GM18508 (cell line): ENCODE measurements around the gene TMEM41A.

Source experiments
- ATAC-seq: cut with Tn5 transposase; IDR thresholded peaks from one replicate; pipeline ENCODE4 v1.9.1; 2021; ENCODE audit warnings: moderate number of reproducible peaks; ENCODE audit not compliant: insufficient read depth, unreplicated experiment

Gene TMEM41A

DNA sequence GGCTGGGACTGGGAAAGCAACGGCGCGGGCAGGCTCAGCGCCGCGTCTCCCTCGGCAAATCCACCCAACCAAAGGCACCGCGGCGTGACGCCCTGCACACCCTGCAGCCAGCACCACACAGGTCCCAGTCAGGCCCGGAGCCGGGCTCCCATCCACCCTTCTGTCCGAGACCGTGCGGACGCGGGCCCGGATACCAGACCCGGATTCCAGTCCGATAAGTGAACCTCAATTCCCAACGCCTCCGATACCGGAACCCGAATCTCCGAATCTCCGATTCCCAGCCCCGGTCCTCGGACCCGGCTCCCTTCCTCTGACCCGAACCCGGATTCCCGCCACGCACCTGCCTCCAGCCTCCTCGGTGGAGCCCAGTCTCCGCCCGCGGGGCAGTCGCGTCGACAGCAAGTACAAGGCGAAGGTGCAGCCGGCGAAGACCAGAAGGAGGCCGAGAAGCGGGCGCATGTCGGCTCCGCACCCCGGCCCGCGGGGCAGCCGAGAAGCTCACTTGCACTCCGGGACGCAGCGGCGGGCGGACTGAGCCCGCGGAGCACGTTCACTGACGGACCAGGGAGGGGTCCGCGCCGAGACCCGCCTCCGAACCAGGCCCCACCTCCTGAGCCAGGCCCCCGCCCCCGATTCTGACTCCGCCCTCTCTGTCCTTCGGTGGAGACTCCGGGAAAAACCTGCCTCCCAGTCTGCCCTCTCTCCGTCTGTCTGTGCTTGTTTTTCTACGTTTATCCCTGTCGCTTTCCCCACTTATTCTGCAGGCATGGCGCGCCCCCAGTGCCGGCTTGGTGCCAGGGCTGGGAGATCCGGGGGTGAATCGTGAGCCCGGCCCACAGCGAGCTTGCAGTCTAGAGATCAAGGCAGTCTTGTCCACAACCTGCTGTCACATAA lies at the start of gene TMEM41A:
Gene TMEM41A (minus strand): TSS at position 533 of the 894 bp plus-strand sequence. CDS start 74 bp downstream, at position 459.
- peak; percentile 75 for ATAC-seq

DNA sequence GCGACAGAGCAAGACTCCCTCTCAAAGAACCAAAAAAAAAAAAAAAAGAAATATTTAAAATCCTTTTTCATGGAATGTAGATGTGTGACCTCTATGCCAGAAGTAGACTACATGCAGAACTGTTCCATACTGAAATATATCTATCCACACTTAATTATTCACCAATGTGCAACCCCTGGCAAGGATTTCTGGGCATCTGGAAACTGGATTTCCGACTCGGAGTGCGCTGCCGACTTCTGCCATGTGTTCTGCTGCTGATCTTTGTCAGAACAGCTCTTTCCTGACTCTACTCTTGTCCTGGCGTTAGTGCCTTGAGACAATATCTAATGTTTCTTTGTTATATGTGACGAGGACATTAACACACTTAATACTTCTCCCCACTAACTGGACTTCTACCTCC lies 41.9 kb upstream of the TMEM41A start:
- no peak for ATAC-seq

DNA sequence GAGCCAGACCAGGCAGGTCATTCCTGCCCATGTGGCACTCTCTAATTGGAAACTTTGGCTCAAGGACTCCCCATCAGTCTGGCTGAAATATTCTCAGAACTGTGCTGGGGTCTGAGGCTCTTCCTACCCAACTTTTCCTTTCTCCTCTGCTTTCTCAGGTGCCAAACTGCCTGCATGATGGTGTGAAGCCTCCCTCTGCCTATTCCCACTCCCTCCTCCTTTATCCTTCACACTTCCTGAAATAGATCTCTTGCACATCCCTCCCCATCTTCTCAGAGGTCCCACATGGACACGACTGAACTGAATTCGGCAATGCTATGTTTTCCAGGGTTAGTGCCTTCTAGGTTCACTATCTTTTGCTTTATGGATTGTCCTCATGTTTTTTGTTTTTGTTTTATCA lies 41.1 kb upstream of the TMEM41A start:
- no peak for ATAC-seq

DNA sequence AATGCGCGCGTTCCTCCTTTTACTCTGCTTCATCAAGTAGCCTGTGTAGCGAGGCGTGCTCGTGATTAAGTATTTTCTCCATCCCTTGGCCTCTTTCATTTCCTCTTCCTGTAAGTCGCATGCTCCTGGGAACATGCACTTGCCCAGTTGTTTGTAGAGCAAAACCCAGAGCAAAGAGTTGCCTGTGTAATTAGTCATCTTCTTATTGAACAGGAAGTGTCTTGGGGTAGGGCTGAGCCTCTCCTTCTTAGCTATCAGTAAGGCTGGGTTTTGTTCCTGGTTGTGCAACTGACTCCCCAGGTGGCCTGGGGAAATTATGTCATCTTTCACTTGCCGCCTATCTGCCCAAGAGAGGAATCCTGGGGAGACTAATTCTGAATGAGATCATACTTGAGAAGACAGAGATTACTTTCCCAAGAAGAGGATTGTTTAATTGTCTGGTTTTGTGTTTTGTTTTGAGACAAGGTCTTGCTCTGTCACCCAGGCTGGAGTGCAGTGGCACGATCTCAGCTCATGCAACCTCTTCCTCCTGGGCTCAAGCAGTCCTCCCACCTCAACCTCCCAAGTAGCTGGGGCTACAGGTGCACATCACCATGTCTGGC lies 38.6 kb upstream of the TMEM41A start:
- peak; percentile 97 for ATAC-seq

DNA sequence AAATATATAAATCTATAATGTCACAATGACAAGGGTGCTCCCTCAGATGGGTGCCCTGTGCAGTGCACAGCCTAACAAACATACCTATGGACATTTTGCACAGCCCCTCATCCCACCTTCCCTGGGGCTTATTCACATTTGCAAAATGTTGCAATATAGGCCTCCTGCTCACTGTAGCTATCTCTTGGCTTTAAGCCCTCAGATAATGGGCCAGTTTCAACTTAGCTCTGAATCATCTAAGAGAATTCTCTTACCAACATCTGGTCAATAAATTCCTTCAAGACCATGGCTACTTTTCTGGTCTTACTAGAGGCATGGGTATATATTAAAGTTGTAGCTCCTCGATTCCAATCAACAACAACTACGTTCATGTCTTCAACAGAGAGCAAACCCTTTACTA lies 35.7 kb upstream of the TMEM41A start:
- ATAC-seq = no peak

DNA sequence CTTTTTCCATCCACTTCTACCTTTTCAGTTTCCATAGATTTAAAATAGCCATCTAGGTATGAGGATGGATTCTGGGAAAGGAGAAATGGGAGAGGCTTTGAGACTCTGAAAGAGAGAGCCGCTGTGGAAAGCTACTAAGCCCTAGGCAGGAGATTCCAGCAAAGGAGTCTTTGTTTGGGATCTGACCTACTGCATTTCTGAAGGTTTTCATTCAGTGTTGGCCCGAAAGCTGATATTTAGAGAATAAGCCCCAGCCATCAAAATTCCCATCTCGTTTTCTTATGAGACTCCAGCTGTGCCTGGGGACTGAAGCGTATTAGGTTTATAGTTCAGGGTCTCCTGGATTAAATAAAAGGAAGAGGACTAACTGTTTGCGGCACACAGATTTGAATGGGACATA lies 34.1 kb upstream of the TMEM41A start:
- no peak for ATAC-seq

DNA sequence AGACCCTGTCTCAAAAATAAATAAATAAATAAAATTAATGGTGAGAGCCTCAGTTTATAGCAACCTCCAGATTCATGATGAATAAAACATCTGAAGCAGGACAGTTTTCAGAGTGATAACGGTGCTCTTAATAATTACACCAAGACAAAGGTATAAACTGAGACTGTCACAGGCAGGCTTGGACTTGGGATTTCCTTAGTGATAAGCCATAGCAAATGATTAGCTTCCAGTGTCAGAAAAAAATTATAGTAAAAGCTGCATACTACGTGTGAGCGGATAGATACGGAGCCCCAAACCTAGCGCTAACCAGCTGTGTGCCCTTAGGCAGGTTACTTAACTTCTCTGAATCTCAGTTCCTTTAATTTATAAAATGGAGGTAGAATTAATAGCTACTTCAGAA lies 32.0 kb upstream of the TMEM41A start:
- no peak for ATAC-seq

DNA sequence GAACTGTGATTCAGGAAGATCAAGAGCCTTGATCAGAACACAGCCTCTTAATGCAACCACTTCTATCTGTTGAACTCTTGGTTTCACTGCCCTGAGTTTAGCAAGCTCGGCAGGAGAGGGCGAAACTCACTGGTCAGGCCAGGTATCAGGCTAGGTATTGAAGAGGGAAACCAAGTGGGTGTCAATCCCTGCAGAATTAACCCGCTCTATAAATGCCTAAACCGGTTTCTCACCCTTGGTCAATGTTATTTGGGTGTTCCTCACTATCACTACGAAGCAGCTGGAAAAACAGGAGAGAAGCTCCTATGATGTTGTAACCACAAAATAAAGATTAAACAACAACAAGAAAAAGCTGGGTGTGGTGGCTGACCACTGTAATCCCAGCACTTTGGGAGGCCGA lies 29.7 kb upstream of the TMEM41A start:
- no peak for ATAC-seq

DNA sequence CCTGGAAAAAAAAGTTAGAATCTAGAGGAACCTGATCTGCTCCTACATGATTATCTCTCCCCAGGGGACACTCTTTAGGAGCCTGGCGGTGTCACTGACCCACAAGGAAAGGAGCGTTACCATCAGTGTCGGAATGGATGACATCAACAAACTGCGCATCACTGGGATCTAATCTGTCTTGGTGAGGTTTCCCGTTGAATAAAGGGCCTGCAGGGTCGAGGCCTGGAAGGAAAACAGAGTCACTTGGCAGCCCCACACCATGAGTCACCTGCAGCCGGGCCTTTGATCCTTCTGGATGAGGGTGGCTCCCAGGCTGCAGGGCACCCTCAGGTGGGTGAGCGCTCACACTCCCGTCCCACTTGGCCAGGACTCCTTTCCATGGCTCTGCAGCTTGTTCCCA lies 28.5 kb upstream of the TMEM41A start:
- no peak for ATAC-seq

DNA sequence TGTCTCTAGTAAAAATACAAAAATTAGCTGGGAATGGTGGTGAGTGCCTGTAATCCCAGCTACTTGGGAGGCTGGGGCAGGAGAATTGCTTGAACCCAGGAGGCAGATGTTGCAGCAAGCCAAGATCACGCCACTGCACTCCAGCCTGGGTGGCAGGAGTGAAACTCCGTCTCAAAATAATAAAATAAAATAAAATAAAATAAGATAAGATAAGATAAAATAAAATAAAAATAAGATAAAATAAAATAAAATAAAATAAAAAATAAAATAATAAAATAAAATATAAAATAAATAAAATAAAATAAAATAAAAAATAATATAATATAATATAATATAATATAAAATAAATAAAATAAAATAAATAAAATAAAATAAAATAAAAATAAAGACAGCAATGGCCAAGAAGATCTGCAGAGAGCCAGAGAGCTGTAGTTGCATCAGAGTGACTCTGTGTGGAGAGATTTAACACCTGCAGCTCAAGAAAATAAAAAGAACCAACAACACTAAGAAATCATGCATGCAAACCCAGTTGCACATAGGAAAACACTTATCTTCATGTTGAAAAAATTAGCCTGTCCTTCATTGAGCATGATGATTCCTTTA lies 27.6 kb upstream of the TMEM41A start:
- no peak for ATAC-seq

DNA sequence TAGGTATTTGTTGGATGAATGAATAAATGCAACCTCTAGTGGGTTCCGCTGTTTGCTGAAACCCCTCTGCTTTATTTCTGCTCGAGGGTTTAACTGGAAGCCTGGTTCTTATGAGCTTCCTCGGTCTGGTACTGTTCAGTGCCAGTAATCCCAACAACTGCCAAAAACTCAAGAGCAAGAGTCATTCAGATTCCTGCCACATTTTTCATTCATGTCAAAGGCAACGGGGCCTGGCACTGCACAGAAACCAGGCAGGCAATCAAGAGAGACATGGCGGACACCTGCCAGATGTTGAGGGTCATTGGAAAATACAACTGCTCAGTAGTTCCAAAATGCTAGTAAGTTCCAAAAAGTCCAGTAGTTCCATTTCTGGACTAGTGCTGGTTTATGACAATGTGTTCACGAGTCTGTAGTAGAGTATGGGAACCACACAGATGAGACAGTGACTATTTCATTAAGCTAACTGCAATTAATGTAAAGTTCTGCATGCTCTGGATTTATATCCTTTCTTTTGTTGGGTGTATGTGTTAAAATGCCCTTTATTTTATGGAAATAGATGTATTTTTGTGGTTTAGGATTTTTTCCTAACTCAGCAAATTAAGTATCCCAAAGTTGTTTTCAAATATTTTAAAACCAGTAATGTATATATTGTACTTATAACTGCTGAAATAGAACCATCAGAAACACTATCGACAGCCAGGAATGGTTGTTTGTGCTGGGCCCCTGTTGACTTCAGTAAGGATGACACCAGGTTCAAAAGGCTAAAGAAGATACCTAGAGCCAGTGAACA lies 22.7 kb upstream of the TMEM41A start:
- ATAC-seq = no peak

DNA sequence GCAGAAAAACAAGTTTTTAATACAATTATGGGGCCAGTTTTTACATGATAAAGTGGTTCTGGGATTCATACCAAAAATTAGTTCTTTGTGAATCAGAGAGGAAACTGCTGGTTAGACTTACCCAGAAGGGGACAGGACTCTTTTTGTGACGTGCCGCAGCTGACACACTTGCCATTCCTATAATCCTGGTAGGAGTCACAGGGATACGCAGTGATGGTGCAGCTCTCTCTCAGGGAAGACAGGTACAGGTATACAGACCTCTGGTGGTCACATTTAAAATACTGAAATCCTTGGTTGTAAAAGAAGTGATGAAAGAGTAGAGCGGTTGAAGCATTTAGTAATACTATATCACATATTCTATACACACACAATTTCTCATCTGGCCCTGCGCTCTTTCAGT lies 20.2 kb upstream of the TMEM41A start:
- no peak for ATAC-seq

DNA sequence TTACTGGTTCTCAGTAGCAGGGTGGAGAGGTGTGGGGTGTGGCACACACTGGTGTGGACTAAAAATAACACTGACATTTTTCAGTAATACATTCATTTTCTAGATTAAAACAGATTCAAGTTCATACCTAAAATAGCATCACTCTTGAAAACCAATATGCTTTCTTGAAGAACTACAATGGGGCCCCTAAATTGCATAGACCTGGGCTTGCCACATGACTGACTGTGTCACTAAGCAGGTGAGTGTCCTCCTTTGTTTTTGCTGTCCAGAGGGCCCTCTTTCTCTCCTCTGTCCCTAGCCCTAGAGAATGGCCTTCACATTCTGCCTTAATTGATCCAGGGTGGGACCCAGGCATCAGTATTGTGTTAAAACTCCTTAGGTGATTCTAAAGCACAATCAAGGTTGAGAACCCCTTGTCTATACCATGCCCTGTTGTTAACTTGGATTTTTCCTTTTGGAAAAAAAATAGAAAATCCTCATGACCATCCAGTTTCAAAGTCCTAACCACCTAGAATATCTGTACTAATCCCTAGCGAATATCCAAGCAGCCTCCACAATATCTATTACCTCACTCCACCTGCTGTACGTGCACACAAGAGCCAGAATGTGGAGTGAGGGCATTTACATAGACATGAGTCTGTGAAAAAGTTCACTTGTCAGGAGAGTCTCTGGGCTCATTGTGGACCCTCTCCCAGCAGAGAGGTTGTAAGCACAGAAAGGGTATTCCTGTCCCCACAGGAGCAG lies 18.7 kb upstream of the TMEM41A start:
- ATAC-seq = no peak

DNA sequence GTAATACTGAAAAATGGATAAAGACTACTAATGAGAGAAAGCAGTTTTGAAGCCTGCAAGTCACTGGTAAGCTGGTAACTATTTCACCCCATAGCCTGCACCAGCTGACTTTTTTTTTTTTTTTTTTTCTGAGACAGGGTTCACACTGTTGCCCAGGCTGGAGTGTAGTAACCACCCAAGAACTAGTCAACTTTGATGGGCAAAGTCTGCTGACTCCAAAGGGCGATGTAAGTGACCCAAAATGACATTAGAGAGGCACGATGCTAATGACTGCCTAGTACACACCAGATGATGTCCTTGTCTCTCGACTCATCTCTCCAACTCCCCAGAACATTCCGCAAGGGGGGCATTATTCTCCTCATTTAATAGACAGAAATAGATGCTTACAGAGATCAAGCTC lies 12.9 kb upstream of the TMEM41A start:
- ATAC-seq = no peak

DNA sequence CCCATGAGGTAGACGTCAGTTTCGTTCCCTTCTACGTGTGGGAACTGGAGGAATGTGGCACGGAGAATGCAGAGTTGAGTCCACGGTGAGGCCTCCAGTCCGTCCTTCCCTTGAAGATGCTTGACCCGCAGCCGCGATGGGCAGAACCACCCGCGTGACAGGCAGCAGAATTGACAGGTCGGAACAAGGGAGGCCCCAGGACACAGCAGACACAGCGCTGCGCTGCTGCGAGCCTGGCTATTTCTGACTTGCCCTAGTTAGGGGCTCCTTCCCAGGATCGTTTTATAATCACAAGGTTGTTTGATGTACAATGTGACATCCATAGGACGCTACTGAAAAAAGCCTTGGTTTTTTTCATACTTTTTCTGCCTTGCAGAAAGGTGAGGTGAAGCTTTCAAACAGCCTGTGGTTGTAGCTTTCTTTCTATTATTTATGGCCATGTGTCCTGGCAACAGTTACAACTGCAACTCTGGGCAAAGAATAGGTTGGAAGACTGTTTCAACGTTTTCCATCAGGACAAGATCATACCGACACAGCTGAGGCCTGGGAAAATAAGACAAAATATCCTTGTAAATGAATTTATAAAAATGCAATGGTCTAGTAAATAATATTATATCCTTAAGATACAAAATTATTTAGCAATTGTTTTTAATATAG lies 9.6 kb upstream of the TMEM41A start:
- ATAC-seq = no peak

DNA sequence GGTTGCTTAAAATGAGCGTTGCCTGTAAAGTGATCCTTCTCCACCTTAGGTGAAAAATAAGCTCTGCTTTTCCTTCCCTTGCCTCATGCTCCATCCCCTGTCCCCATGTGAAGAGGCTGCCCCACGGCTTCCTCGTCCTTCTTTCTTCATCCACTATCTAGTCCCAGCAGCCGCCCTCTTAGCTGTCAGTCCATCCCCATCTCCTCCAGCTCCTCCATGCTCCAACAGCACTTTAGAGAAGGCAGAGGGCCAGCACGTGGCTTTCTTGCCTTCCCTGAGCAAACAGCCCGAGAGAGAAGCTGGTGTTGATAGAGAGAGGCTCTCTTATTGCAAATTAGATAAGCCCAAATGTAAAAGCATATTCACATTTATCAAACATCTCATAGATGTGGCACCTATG lies 9.0 kb upstream of the TMEM41A start:
- ATAC-seq = no peak

DNA sequence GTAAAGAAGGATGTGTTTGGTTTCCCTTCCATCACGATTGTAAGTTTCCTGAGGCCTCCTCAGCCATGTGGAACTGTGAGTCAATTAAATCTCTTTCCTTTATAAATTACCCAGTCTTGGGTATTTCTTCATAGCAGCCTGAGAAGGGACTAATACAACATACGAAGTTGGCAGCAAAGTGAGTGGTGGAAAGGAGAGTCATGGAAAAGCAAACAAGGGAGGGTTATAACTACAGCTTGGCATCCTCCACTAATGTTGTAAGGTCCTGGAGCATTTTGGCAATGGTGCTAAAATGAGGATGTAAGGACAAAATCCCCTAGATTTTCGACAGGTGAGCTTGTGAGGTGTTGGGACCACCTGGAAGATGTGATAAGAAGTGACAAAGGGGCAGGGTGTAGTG lies 5.8 kb upstream of the TMEM41A start:
- ATAC-seq = no peak

DNA sequence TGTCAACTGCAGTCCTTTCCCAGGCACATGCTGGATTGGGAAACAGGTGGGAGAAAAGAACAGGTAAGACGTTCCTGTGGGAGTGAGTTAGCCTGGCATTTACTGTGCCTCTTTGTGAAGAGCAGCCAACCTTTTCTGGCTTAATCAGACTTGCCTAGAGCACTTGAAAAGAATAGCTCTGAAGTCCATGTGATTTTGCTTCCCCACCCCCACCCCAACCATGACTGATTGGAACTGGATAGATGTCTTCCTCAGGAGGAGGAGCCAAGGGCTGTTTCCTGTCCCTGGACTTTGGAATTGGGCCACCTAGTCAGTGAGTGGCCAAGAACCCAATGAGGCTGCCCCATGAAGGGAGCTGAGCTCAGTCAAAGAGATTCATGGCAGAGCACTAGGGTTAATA lies 4.7 kb upstream of the TMEM41A start:
- no peak for ATAC-seq

DNA sequence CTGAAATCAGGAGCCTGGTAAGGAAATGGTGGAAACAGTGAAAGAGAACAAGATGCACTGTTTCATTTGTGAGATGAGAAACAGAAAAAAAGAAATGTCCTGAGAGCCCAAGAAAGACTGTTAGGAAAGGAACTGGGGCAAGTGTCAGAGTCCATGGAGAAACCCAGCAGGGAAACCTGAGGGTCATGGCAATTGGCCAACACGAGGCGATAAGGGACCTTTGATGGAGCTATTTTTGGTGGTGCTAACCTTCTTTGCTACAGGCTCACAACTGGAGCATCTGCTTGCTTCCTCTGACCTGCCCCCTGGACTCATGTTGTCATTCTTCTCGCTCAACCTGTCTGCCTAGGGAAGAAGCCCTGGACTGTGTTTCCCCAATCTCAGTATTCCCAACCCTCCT lies 4.2 kb upstream of the TMEM41A start:
- no peak for ATAC-seq

DNA sequence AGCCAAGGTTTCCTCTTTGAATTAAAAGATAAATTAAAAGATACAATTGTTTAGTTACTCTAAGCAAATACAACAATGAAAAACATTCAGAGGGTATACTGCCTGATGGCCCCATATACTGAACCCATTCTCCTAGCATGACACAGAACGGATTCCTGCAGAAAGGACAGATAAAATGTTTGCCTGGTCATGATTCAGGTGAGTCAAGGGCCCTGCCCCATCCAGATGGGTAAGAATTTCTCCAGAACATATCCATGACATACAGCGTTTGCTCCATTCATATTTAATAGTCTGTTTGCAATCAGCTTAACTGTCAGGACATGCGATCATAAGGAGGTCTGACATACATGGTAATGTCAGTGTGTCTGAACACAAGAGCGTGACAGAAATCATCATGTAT lies 8.6 kb downstream of the TMEM41A start:
- no peak for ATAC-seq
